ENCODE results near the gene ARHGEF28. TPM values are rescaled to one million over a fixed set of nuclear protein-coding genes. Genes with fewer than 3 reads are reported as not detected.
A peak's percentile ranks its signal among the peaks of the same experiment; 100 is the strongest.

ARHGEF28 gene
- total and polyA plus RNA-seq, 2 of the 13 experiments (the other 11 are each of a cell fraction or from before 2014, with no cell fraction given), result 17.4 to 34.1 TPM

DNA sequence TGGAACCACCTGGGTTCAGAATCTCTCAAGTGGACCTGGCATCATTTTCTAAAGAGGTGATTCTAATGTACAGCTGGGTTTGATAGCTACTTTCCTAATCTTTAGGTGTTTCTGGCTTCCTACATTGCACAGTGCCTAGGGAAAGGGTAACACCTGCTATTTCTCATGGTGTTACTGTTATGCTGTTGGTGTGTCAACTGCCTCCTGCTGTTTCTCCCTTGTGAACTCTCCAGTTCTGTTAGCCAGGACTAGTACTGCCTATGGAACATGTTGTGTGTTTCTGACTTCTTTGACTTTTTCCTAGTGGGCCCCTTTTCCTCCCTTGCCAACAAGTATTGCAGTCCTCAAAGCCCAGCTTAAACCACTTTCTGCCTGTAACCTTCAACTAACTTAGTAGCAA is 5.5 kb downstream of the ARHGEF28 start (continued):
- TF ChIP-seq, protein P1, sequence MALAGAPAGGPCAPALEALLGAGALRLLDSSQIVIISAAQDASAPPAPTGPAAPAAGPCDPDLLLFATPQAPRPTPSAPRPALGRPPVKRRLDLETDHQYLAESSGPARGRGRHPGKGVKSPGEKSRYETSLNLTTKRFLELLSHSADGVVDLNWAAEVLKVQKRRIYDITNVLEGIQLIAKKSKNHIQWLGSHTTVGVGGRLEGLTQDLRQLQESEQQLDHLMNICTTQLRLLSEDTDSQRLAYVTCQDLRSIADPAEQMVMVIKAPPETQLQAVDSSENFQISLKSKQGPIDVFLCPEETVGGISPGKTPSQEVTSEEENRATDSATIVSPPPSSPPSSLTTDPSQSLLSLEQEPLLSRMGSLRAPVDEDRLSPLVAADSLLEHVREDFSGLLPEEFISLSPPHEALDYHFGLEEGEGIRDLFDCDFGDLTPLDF (CRISPR knock-in tag; IDR thresholded peaks at IDR 0.05), result no peak
- TF ChIP-seq HHEX (CRISPR knock-in tag; IDR thresholded peaks at IDR 0.05), result no peak
- TF ChIP-seq ZNF432 (CRISPR knock-in tag; IDR thresholded peaks at IDR 0.05; ENCODE audit: borderline replicate concordance), result no peak
- TF ChIP-seq SIN3B (IDR thresholded peaks at IDR 0.05; ENCODE audit: low read length), result no peak

DNA sequence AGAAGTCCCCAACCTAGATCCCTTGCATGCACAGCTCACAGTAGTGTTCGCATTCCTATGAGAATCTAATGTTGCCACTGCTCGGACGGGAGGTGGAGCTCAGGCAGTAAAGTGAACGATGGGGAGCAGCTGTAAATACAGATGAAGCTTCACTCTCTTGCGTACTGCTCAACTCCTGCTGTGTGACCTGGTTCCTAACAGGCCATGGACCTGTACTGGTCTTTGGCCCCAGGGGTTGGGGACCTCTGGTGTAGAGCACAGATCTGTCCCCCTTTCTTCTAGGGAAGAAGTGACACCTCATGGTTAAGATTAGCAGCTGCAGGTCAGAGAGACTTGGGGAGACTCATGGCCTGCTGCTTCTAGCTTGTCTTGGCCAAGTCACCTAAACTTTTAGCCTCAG is 7.1 kb downstream of the ARHGEF28 start:
- H3K4me3 ChIP-seq (replicated peaks in 1 of 3; ENCODE audit: insufficient read depth in 1 of 3, low read depth in 2 of 3, low read length in 3 of 3), result no peak overlapping the region
- no peaks in the 10 kb centered on the region for H3K9me3 ChIP-seq (ENCODE audit: low read length)
- H3K36me3 ChIP-seq (replicated peaks in 1 of 2; ENCODE audit: control insufficient read depth in 1 of 2, insufficient read depth in 2 of 2, low read length in 2 of 2), result 0 out of 5 replicates have a peak, but pooled peaks cover 0 to 1% of the 10 kb centered on the region in 2 experiments
- H3K4me1 ChIP-seq (ENCODE audit: insufficient read depth, low read length), result peaks cover 62% of the 10 kb centered on the region
- in situ Hi-C loops (cut with HindIII; ENCODE audit: extremely low pct_ligation_motif_present, low pct_unique_long_range_greater_than_20kb) (no loop called here), intact Hi-C loops (cut with micrococcal nuclease; ENCODE audit: unreplicated experiment) (no loop called here)
- peaks cover 7% of the 10 kb centered on the region for H4K20me1 ChIP-seq (ENCODE audit: insufficient read depth, low read length)
- ChIA-PET CTCF (ENCODE audit: low intra/inter-chr PET ratio, low total read pairs) (interaction anchor here (1.3 kb wide), 1 partner anchor 42 kb away, joined by 4 read pairs; no protein-coding TSS in a partner anchor), POLR2A (interaction anchor here (1.4 kb wide), 1 partner anchor 9 kb away, joined by 9 read pairs; no protein-coding TSS in a partner anchor)
- FAIRE-seq (no peak), DNase-seq (ENCODE audit: low spot score) (no peak), ATAC-seq (peak; percentile 85)
- no peak overlapping the region for H3K4me2 ChIP-seq (ENCODE audit: low read depth, low read length)
- H3K27me3 ChIP-seq (ENCODE audit: control insufficient read depth in 1 of 2, insufficient read depth in 2 of 2, low read length in 2 of 2), result no peaks in the 10 kb centered on the region
- H3K9ac ChIP-seq (ENCODE audit: insufficient read depth, low read depth, low read length), result no peak overlapping the region
- no peak overlapping the region for H3K27ac ChIP-seq (ENCODE audit: extremely low read length, insufficient read depth, low read length)
- no peak overlapping the region for H2AFZ ChIP-seq (ENCODE audit: low read length)
- no TSS peak for BruUV-seq (replicated peaks)
- 93% methylated on average over 2 of the region's 5 CpGs for WGBS (ENCODE audit: low lambda C conversion rate)
- peaks cover 83% of the 10 kb centered on the region for H3K79me2 ChIP-seq (ENCODE audit: insufficient read depth, low read length)
- TF ChIP-seq HNF4A (CRISPR knock-in tag; IDR thresholded peaks at IDR 0.05) (peak; percentile 61; the same call in 1 of the 2 replicates), ESRRA (CRISPR knock-in tag; IDR thresholded peaks at IDR 0.05; ENCODE audit: low read depth) (0 out of 2 replicates have a peak, but pooled peaks have one; percentile 26), ISL2 (CRISPR knock-in tag; IDR thresholded peaks at IDR 0.05) (no peak), ZNF550 (CRISPR knock-in tag; IDR thresholded peaks at IDR 0.05; ENCODE audit: borderline replicate concordance) (no peak), STAG1 (CRISPR knock-in tag; IDR thresholded peaks at IDR 0.05) (peak; percentile 51), BCL6 (CRISPR knock-in tag; IDR thresholded peaks at IDR 0.05) (no peak), ZMYM4 (CRISPR knock-in tag; IDR thresholded peaks at IDR 0.05) (0 out of 2 replicates have a peak, but pooled peaks have one; percentile 20), ZNF260 (CRISPR knock-in tag; IDR thresholded peaks at IDR 0.05; ENCODE audit: borderline replicate concordance, low read depth) (no peak), SMC3 (IDR thresholded peaks at IDR 0.05; ENCODE audit: low read length) (peak; percentile 58)
- TF ChIP-seq, protein P2, sequence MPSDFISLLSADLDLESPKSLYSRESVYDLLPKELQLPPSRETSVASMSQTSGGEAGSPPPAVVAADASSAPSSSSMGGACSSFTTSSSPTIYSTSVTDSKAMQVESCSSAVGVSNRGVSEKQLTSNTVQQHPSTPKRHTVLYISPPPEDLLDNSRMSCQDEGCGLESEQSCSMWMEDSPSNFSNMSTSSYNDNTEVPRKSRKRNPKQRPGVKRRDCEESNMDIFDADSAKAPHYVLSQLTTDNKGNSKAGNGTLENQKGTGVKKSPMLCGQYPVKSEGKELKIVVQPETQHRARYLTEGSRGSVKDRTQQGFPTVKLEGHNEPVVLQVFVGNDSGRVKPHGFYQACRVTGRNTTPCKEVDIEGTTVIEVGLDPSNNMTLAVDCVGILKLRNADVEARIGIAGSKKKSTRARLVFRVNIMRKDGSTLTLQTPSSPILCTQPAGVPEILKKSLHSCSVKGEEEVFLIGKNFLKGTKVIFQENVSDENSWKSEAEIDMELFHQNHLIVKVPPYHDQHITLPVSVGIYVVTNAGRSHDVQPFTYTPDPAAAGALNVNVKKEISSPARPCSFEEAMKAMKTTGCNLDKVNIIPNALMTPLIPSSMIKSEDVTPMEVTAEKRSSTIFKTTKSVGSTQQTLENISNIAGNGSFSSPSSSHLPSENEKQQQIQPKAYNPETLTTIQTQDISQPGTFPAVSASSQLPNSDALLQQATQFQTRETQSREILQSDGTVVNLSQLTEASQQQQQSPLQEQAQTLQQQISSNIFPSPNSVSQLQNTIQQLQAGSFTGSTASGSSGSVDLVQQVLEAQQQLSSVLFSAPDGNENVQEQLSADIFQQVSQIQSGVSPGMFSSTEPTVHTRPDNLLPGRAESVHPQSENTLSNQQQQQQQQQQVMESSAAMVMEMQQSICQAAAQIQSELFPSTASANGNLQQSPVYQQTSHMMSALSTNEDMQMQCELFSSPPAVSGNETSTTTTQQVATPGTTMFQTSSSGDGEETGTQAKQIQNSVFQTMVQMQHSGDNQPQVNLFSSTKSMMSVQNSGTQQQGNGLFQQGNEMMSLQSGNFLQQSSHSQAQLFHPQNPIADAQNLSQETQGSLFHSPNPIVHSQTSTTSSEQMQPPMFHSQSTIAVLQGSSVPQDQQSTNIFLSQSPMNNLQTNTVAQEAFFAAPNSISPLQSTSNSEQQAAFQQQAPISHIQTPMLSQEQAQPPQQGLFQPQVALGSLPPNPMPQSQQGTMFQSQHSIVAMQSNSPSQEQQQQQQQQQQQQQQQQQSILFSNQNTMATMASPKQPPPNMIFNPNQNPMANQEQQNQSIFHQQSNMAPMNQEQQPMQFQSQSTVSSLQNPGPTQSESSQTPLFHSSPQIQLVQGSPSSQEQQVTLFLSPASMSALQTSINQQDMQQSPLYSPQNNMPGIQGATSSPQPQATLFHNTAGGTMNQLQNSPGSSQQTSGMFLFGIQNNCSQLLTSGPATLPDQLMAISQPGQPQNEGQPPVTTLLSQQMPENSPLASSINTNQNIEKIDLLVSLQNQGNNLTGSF (CRISPR knock-in tag; IDR thresholded peaks at IDR 0.05), result no peak
- TF ChIP-seq, protein P1 (CRISPR knock-in tag; IDR thresholded peaks at IDR 0.05), result no peak
- TF ChIP-seq, protein P3, sequence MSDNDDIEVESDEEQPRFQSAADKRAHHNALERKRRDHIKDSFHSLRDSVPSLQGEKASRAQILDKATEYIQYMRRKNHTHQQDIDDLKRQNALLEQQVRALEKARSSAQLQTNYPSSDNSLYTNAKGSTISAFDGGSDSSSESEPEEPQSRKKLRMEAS (IDR thresholded peaks at IDR 0.05), result no peak
